H1 (cell line): Measurements from ENCODE around the gene PNLDC1. TPM values are rescaled to one million over a fixed set of nuclear protein-coding genes. Genes with fewer than 3 reads are reported as not detected.

Experiments used
- CTCF ChIA-PET: fragments of 300-600 bp; sonication (Branson Sonifier 250); formaldehyde crosslinking; loops from one replicate; lab custom pipeline; 2021; ENCODE audit not compliant: partially characterized antibody; lab: Charles Lee
- POLR2A ChIA-PET: fragments of 300-600 bp; sonication (Branson Sonifier 250); formaldehyde crosslinking; loops from one replicate; lab custom pipeline; 2021; ENCODE audit warnings: inconsistent platforms; ENCODE audit not compliant: partially characterized antibody; lab: Charles Lee
- DNase-seq, 2 experiments: peaks; one replicate each; pipeline versions ENCODE4 v3.0.0 to v3.0.0-alpha.2; 2010 to 2022; ENCODE audit warnings: low spot score in 2 of 2, low read depth in 1 of 2, mixed read lengths in 1 of 2
- FAIRE-seq: peaks from 2 replicates; lab custom pipeline; 2011; peaks lifted over from hg19 to GRCh38; lab: Jason Lieb, UNC
- H2AFZ ChIP-seq: 2 replicates; pipeline ENCODE4 v1.8.1; 2012; ENCODE audit warnings: low read length, inconsistent platforms
- H2AK5ac ChIP-seq: 2 replicates; pipeline ENCODE4 v1.6.1; 2013; ENCODE audit warnings: low read depth, low read length
- H2BK120ac ChIP-seq: replicated peaks from 2 replicates; pipeline ENCODE3; 2013; ENCODE audit warnings: low read depth, low read length, inconsistent platforms
- H2BK12ac ChIP-seq: 2 replicates; pipeline ENCODE4 v1.6.1; 2013; ENCODE audit warnings: low read depth, low read length
- H2BK15ac ChIP-seq: 2 replicates; pipeline ENCODE4 v1.6.1; 2013; ENCODE audit warnings: low read length
- H2BK20ac ChIP-seq: 2 replicates; pipeline ENCODE4 v1.6.1; 2013; ENCODE audit warnings: low read length
- H2BK5ac ChIP-seq: 2 replicates; pipeline ENCODE4 v1.6.1; 2013; ENCODE audit warnings: low read depth, low read length
- H3K14ac ChIP-seq: 2 replicates; pipeline ENCODE4 v1.6.1; 2013; ENCODE audit warnings: inconsistent platforms; ENCODE audit not compliant: insufficient read length
- H3K18ac ChIP-seq: 2 replicates; pipeline ENCODE4 v1.6.1; 2013; ENCODE audit warnings: low read length; ENCODE audit errors: extremely low read depth
- H3K23ac ChIP-seq: 2 replicates; pipeline ENCODE4 v1.6.1; 2013; ENCODE audit warnings: inconsistent platforms; ENCODE audit not compliant: insufficient read length
- H3K23me2 ChIP-seq: 2 replicates; pipeline ENCODE4 v1.6.1; 2013; ENCODE audit warnings: low read depth, low read length
- H3K27ac ChIP-seq: 2 replicates; pipeline ENCODE4 v1.6.1; 2011; ENCODE audit warnings: low read depth, low read length, inconsistent platforms
- H3K27me3 ChIP-seq, 4 experiments: replicated peaks in 1 of 4; 1 replicate in 1 of 4; 2 replicates in 3 of 4; pipeline versions ENCODE4 v1.6.1 to v1.8.1; 2011 to 2013; ENCODE audit warnings: low read length in 3 of 4, mild to moderate bottlenecking in 3 of 4, inconsistent platforms in 2 of 4, mixed read lengths in 2 of 4, moderate library complexity in 1 of 4; ENCODE audit not compliant: control insufficient read depth in 3 of 4, insufficient read depth in 3 of 4; ENCODE audit errors: extremely low read depth in 1 of 4
- H3K36me3 ChIP-seq, 4 experiments: 2 replicates each; pipeline versions ENCODE4 v1.6.1 to v1.8.1; 2011 to 2013; ENCODE audit warnings: mild to moderate bottlenecking in 4 of 4, low read length in 3 of 4, moderate library complexity in 2 of 4, control low read depth in 1 of 4, inconsistent platforms in 1 of 4; ENCODE audit not compliant: insufficient read depth in 4 of 4, control insufficient read depth in 2 of 4
- H3K4ac ChIP-seq: replicated peaks from 2 replicates; pipeline ENCODE3; 2013; ENCODE audit warnings: low read length, low read depth, mixed read lengths, inconsistent platforms; ENCODE audit not compliant: insufficient read length
- H3K4me1 ChIP-seq, 4 experiments: replicated peaks in 1 of 4; 1 replicate in 1 of 4; 2 replicates in 3 of 4; pipeline versions ENCODE4 v1.6.1 to v1.8.1; 2011 to 2013; ENCODE audit warnings: low read length in 3 of 4, inconsistent platforms in 2 of 4, mixed read lengths in 1 of 4; ENCODE audit not compliant: insufficient read depth in 4 of 4, control insufficient read depth in 3 of 4
- H3K4me2 ChIP-seq, 2 experiments: 2 replicates each; pipeline versions ENCODE4 v1.6.1 to v1.8.1; 2011 to 2013; ENCODE audit warnings: low read depth in 2 of 2, low read length in 2 of 2, control low read depth in 1 of 2, inconsistent platforms in 1 of 2, mild to moderate bottlenecking in 1 of 2; ENCODE audit not compliant: insufficient read depth in 1 of 2
- H3K4me3 ChIP-seq, 4 experiments: fragments of 200-600, 300-600 bp in 1 of 4; sonication (generic), shearing (Covaris generic), sonication (Bioruptor Twin) in 1 of 4; 2 replicates each; pipeline versions ENCODE4 v1.5.1 to v1.8.1; 2011 to 2016; ENCODE audit warnings: low read length in 4 of 4, low read depth in 3 of 4, control low read depth in 2 of 4, inconsistent platforms in 2 of 4, mild to moderate bottlenecking in 2 of 4, mixed read lengths in 1 of 4, moderate library complexity in 1 of 4; ENCODE audit not compliant: insufficient read depth in 2 of 4; ENCODE audit errors: extremely low read depth in 1 of 4
- H3K56ac ChIP-seq: replicated peaks from 2 replicates; pipeline ENCODE3; 2013; ENCODE audit warnings: low read depth, mild to moderate bottlenecking, mixed read lengths, low read length, inconsistent platforms; ENCODE audit not compliant: insufficient read length
- H3K79me1 ChIP-seq: 2 replicates; pipeline ENCODE4 v1.6.1; 2013; ENCODE audit warnings: low read depth, low read length, control low read depth
- H3K79me2 ChIP-seq, 2 experiments: 2 replicates each; pipeline versions ENCODE4 v1.6.1 to v1.8.1; 2012 to 2013; ENCODE audit warnings: low read length in 2 of 2, mild to moderate bottlenecking in 2 of 2, inconsistent platforms in 1 of 2; ENCODE audit not compliant: insufficient read depth in 2 of 2, control insufficient read depth in 1 of 2
- H3K9ac ChIP-seq, 4 experiments: replicated peaks in 1 of 4; 1 replicate in 1 of 4; 2 replicates in 3 of 4; pipeline versions ENCODE4 v1.6.1 to v1.8.1; 2011 to 2013; ENCODE audit warnings: low read depth in 3 of 4, low read length in 3 of 4, control low read depth in 2 of 4, mild to moderate bottlenecking in 2 of 4, moderate library complexity in 2 of 4, inconsistent platforms in 1 of 4; ENCODE audit errors: extremely low read depth in 1 of 4
- H3K9me3 ChIP-seq, 2 experiments: 2 replicates each; pipeline versions ENCODE4 v1.6.1 to v1.8.1; 2012 to 2013; ENCODE audit warnings: mild to moderate bottlenecking in 2 of 2, moderate library complexity in 2 of 2, control low read depth in 1 of 2, inconsistent platforms in 1 of 2, low read depth in 1 of 2, low read length in 1 of 2, mixed read lengths in 1 of 2; ENCODE audit not compliant: insufficient read depth in 2 of 2
- H4K20me1 ChIP-seq, 2 experiments: replicated peaks in 1 of 2; 2 replicates each; pipeline versions ENCODE3 to v1.8.1; 2011 to 2013; ENCODE audit warnings: inconsistent platforms in 2 of 2, low read length in 2 of 2, mild to moderate bottlenecking in 1 of 2; ENCODE audit not compliant: insufficient read depth in 2 of 2, control insufficient read depth in 1 of 2
- H4K5ac ChIP-seq: 2 replicates; pipeline ENCODE4 v1.6.1; 2013; ENCODE audit warnings: low read length, low read depth, mixed read lengths, inconsistent platforms; ENCODE audit not compliant: insufficient read length
- H4K8ac ChIP-seq: 2 replicates; pipeline ENCODE4 v1.8.0; 2013; ENCODE audit warnings: mild to moderate bottlenecking, moderate library complexity, low read length, inconsistent platforms; ENCODE audit not compliant: insufficient read depth; ENCODE audit errors: extremely low read depth
- H4K91ac ChIP-seq: replicated peaks from 2 replicates; pipeline ENCODE3; 2013; ENCODE audit warnings: low read length, mixed read lengths, inconsistent platforms; ENCODE audit not compliant: insufficient read length
- ASH2L ChIP-seq: fragments of 200-600, 300-600 bp; sonication (generic); IDR thresholded peaks from one replicate; pipeline ENCODE4 v1.7.1; 2017; ENCODE audit warnings: low read length
- BACH1 ChIP-seq: IDR thresholded peaks from 2 replicates; pipeline ENCODE4 v1.6.1; 2012; ENCODE audit warnings: low read length, improper control_type of control experiment
- BCL11A ChIP-seq, 2 experiments: IDR thresholded peaks; one replicate each; pipeline ENCODE4 v1.6.1; 2011; ENCODE audit warnings: low read depth in 2 of 2, low read length in 2 of 2, mild to moderate bottlenecking in 2 of 2
- CBX8 ChIP-seq: fragments of 300-800, 300-1000 bp; sonication (generic); IDR thresholded peaks from 2 replicates; pipeline ENCODE4 v1.7.1; 2016; ENCODE audit warnings: low read depth, low read length, borderline replicate concordance
- GTF2F1 ChIP-seq: IDR thresholded peaks from 2 replicates; pipeline ENCODE4 v1.6.1; 2012; ENCODE audit warnings: low read depth, low read length, improper control_type of control experiment, borderline replicate concordance
- JUND ChIP-seq: IDR thresholded peaks from 2 replicates; pipeline ENCODE4 v1.6.1; 2011; ENCODE audit warnings: mild to moderate bottlenecking, improper control_type of control experiment, low read length
- NRF1 ChIP-seq: IDR thresholded peaks from 2 replicates; pipeline ENCODE4 v1.6.1; 2011; ENCODE audit warnings: mild to moderate bottlenecking, low read depth, low read length, improper control_type of control experiment
- RFX5 ChIP-seq: IDR thresholded peaks from 2 replicates; pipeline ENCODE4 v1.6.1; 2011; ENCODE audit warnings: low read depth, low read length, improper control_type of control experiment, borderline replicate concordance
- SP2 ChIP-seq: IDR thresholded peaks from 2 replicates; pipeline ENCODE4 v1.6.1; 2012; ENCODE audit warnings: mild to moderate bottlenecking, low read length, inconsistent platforms
- SRF ChIP-seq: IDR thresholded peaks from 2 replicates; pipeline ENCODE4 v1.6.1; 2011; ENCODE audit warnings: mild to moderate bottlenecking, low read depth, low read length, moderate library complexity
- TBP ChIP-seq: IDR thresholded peaks from 2 replicates; pipeline ENCODE4 v1.6.1; 2011; ENCODE audit warnings: low read depth, low read length, improper control_type of control experiment
- ZNF274 ChIP-seq: IDR thresholded peaks from 2 replicates; pipeline ENCODE4 v1.7.0; 2012; ENCODE audit warnings: low read length, borderline replicate concordance; ENCODE audit errors: extremely low read depth
- WGBS, 2 experiments: shearing (Covaris generic) in 1 of 2; methylation state at CpG; one replicate each; pipeline versions ENCODE4 v1.1.6 to v1.1.7; 2013 to 2015; ENCODE audit warnings: low lambda C conversion rate in 2 of 2, mixed read lengths in 2 of 2, inconsistent platforms in 1 of 2, low coverage in 1 of 2, missing lambda C conversion rate in 1 of 2; ENCODE audit not compliant: insufficient replicate concordance in 2 of 2, insufficient coverage in 1 of 2, insufficient read length in 1 of 2; ENCODE audit errors: extremely low coverage in 1 of 2, missing lambda C conversion rate in 1 of 2; 5-methylcytosine and 5-hydroxymethylcytosine counted together
- polyA plus RNA-seq, 7 experiments: library from polyadenylated mRNA; depleted of rRNA in 3 of 7; stranded (reverse) in 5 of 7; unstranded in 2 of 7; fragments of >200 nt in 5 of 7; fragments of 200-250 nt in 2 of 7; gene quantifications; 1 replicate in 5 of 7; 2 replicates in 1 of 7; 4 replicates in 1 of 7; pipeline versions ENCODE4 v1.2.1 to v1.2.3, GENCODE V29; 2011 to 2013; ENCODE audit warnings: missing spikeins in 2 of 7, mixed read lengths in 2 of 7
- total RNA-seq: library from RNA; stranded (reverse); fragmentation: NEBNext Ultra II Directional; extraction: Animal tissue kit (Norgen Biotek cat#: 25700); gene quantifications from 2 replicates; pipeline ENCODE4 v1.2.1, GENCODE V29; 2021
- TF ChIP-seq, protein P1 (sequence below): IDR thresholded peaks from 2 replicates; pipeline ENCODE4 v1.6.1; 2012; ENCODE audit warnings: inconsistent platforms

PNLDC1 gene
- total and polyA plus RNA-seq, 2 of the 8 experiments (the other 6 are each of a cell fraction or from before 2014, with no cell fraction given) = 0.15 to 0.34 TPM

DNA sequence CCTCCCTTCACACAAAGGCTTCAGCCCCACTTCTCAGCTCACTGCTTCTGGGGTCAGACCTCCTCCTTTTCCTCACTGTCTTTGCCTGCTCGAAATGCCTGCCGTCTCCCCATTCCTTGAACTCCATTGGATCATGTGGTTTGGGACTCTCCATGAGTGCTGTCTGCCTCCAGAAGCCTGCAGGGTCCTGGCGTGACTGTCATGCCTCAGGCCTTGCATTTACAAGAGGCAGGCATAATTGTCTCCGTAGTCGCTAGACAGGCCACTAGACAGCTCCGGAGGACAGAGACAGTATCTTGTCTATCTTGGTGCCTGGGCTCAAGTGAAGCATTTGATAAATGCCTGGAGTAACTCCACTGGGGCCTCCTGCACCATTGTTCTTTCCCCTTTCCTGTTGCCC, 15.3 kb downstream of the PNLDC1 start:
- no peak overlapping the region for H2BK15ac ChIP-seq
- H3K4me2 ChIP-seq = no peak overlapping the region
- no peak overlapping the region for H2BK12ac ChIP-seq
- no peak overlapping the region for H4K5ac ChIP-seq
- H3K36me3 ChIP-seq = no peaks in the 10 kb centered on the region
- H4K91ac ChIP-seq = no peak overlapping the region
- H3K79me2 ChIP-seq = no peaks in the 10 kb centered on the region; a peak in 1 of 4 replicates
- H3K23me2 ChIP-seq = no peaks in the 10 kb centered on the region
- H2BK120ac ChIP-seq = no peak overlapping the region
- H2BK20ac ChIP-seq = no peak overlapping the region
- H3K56ac ChIP-seq = no peak overlapping the region
- no peak overlapping the region for H3K4ac ChIP-seq
- H3K18ac ChIP-seq = no peak overlapping the region
- no peaks in the 10 kb centered on the region for H3K9me3 ChIP-seq
- H4K8ac ChIP-seq = no peak overlapping the region
- 91% methylated on average over 6 of the region's 6 CpGs; no CpG with 5 or more reads in 1 of the 2 experiments for WGBS, 2 experiments
- FAIRE-seq (no peak), DNase-seq (no peak)
- no peaks in the 10 kb centered on the region for H3K27me3 ChIP-seq
- no peak overlapping the region for H2AFZ ChIP-seq
- H3K14ac ChIP-seq = no peak overlapping the region
- ChIA-PET POLR2A (interaction anchor here (3.8 kb wide), 1 partner anchor 25 kb away, joined by 16 read pairs; the partner anchor contains the start of genes MRPL18 and TCP1), CTCF (no interaction called here)
- no peaks in the 10 kb centered on the region for H3K79me1 ChIP-seq
- no peak overlapping the region for H3K27ac ChIP-seq
- H2AK5ac ChIP-seq = no peak overlapping the region
- H3K23ac ChIP-seq = no peak overlapping the region
- no peak overlapping the region for H3K4me3 ChIP-seq
- H4K20me1 ChIP-seq = peaks cover 0 to 2% of the 10 kb centered on the region in 2 experiments
- H3K9ac ChIP-seq = no peak overlapping the region
- peaks cover 0 to 13% (median 5%) of the 10 kb centered on the region in 4 experiments; a peak in 5 of 7 replicates for H3K4me1 ChIP-seq
- no peak overlapping the region for H2BK5ac ChIP-seq
- TF ChIP-seq BCL11A (IDR thresholded peaks at IDR 0.05; ENCODE audit: low read depth in 2 of 2, low read length in 2 of 2) (no peak), TBP (no peak), SP2 (no peak), SRF (no peak), NRF1 (no peak), BACH1 (no peak), GTF2F1 (no peak), JUND (no peak), ZNF274 (no peak), RFX5 (no peak), CBX8 (no peak), ASH2L (no peak)
- TF ChIP-seq, protein P1, sequence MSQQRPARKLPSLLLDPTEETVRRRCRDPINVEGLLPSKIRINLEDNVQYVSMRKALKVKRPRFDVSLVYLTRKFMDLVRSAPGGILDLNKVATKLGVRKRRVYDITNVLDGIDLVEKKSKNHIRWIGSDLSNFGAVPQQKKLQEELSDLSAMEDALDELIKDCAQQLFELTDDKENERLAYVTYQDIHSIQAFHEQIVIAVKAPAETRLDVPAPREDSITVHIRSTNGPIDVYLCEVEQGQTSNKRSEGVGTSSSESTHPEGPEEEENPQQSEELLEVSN = no peak
